GM12878 (cell line): ENCODE data around the gene CANT1.

Experiments
- CTCF ChIP-seq, 3 experiments: IDR thresholded peaks in 2 of 3; conservative IDR thresholded peaks in 1 of 3; 2 replicates each; pipeline ENCODE4 v1.5.1; 2011; ENCODE audit warnings: low read depth in 3 of 3, low read length in 3 of 3, mild to moderate bottlenecking in 3 of 3, control low read depth in 2 of 3, moderate library complexity in 2 of 3, inconsistent platforms in 1 of 3, mixed read lengths in 1 of 3; ENCODE audit not compliant: control insufficient read depth in 2 of 3, insufficient read depth in 1 of 3; ENCODE audit errors: extremely low read depth in 1 of 3
- EP300 ChIP-seq, 2 experiments: fragments of 150-350 bp in 1 of 2; IDR thresholded peaks; 2 replicates each; pipeline ENCODE4 v1.6.1; 2011 to 2012; ENCODE audit warnings: low read depth in 2 of 2, low read length in 2 of 2, borderline replicate concordance in 1 of 2, improper control_type of control experiment in 1 of 2, inconsistent platforms in 1 of 2; ENCODE audit not compliant: control insufficient read depth in 1 of 2
- KDM1A ChIP-seq: fragments of 200-600 bp; sonication (generic); IDR thresholded peaks from 2 replicates; pipeline ENCODE4 v1.6.1; 2016; ENCODE audit warnings: borderline replicate concordance
- POLR2A ChIP-seq: IDR thresholded peaks from 2 replicates; pipeline ENCODE4 v1.6.1; 2011; ENCODE audit warnings: low read depth, mild to moderate bottlenecking, low read length
- RAD21 ChIP-seq: IDR thresholded peaks from 2 replicates; pipeline ENCODE4 v1.6.1; 2011; ENCODE audit warnings: mild to moderate bottlenecking, low read depth, low read length, moderate library complexity; ENCODE audit not compliant: insufficient read depth
- SPI1 ChIP-seq: IDR thresholded peaks from 2 replicates; pipeline ENCODE4 v1.6.1; 2011; ENCODE audit warnings: low read depth, mild to moderate bottlenecking, low read length, moderate library complexity, borderline replicate concordance; ENCODE audit not compliant: insufficient read depth

DNA sequence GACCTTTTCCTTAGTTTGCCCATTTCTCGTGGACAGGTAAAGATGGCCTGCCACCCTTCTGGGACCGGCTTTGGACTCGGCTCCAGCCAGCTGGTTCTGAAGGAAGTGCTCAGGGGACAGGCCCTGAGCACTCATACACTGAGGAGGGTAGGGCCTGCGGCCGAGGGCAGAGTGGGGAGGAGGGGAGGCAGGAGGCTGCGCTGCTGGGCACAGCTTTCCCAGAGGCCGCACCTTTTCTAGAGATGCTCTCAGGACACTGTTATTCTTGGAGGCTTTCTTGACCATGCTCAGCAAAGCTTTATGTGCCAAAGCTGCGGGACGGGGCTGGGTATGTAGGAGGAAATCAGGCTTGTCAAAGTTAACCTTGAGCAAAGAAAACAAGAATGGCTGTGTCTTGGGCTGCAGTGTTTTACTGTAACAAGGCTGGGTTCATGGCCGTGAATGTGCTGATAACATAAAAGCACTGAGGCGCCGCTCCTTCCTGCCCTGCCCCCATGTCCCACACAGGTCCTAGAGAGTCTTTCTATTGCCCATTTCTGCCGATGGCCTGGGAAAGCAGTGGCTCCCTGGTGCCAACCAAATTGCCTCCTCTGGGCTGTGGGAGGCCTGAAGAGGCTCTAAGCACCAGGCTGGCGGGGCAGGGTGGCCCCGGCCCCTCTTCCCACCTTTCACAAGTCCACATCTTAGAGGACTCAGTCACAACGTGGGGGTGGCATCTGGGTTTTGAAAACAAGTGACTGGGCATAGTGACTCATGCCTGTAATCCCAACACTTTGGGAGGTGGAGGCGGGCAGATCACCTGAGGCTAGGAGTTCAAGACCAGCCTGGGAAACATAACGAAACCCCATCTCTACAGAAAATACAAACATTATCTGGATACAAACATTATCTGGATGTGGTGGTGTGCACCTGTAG lies 62.1 kb downstream of the CANT1 start:
- no peak for TF ChIP-seq RAD21
- no peak for TF ChIP-seq SPI1
- no peak for TF ChIP-seq CTCF (IDR thresholded peaks at IDR 0.05 in 2 of 3, conservative IDR thresholded peaks at IDR 0.05 in 1 of 3; ENCODE audit: control insufficient read depth in 2 of 3, extremely low read depth in 1 of 3, insufficient read depth in 1 of 3, low read depth in 3 of 3, low read length in 3 of 3)
- TF ChIP-seq EP300 (IDR thresholded peaks at IDR 0.05; ENCODE audit: borderline replicate concordance in 1 of 2, control insufficient read depth in 1 of 2, low read depth in 2 of 2, low read length in 2 of 2) = no peak
- TF ChIP-seq KDM1A = no peak
- TF ChIP-seq POLR2A = no peak
